Activated CD8-positive, alpha-beta memory T cell treated with anti-CD3 and anti-CD28 coated beads for 4 hours (primary cell): Measurements from ENCODE around the gene TSHZ2.

Source experiments
- DNase-seq, 2 donors: peaks; one replicate each; pipeline ENCODE4 v3.0.0-alpha.2; 2020; ENCODE audit warnings: low read depth in 2 of 2

TSHZ2 gene

DNA sequence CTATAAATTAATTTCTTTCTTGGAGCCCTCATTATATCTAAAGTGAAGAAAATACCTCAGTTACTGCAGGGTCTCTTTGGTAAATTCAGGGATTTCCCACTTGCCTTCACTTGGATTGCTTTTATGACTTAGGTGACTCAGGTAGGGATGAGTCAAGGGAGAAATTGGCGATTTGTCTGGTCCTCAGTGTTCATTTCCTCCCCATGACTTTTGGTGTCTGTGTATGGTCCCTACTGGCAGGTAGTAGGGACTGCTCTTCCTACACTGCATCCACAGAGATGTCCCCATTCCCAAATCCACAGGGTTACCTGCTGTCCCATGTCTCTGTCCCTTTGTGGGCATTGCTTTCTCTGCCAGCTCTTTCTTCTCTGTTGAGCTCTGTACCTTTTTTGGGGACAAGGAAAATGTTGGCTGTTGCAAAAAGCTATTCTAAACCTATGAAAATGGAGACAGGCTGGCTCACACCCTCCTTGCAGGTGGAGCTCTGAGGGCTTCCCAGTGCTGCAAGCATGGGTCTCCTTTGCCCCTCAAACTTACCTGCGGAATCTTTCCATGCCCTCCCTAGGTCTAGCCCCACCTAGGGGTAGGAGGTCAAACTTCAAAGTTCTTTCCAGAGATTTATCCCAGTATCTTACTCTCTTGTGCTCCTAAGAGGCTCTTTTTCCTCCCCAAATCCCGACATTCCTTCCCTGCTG lies 409.6 kb downstream of the TSHZ2 start:
- DNase-seq: no peak

DNA sequence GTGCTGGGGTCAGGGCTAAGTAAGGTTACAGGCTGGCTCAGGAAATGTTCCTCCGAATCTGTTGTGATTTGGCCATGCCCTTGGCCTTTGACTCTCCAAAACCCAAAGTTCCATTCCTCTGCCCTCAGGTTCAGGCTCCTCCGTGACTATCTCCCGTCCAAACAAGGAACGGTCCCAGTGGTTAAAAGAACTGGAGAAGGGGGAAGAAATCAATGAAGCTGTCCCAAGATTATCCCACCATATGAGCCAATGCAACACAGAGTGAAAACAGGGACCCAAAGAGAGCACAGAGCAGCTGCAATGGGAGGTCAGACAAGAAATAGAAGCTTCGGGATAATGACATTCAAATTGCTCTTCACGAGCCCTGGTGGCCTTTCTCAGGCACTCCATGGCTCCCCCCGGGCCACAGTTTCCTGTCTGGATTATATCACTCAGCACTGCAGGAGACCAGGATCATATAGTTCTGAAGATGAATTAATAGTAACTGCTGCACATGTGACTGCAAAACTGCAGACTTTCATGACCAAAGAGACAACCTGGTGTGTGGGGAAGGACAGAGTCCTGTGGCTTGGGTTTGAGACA lies 410.2 kb downstream of the TSHZ2 start:
- no peak for DNase-seq

DNA sequence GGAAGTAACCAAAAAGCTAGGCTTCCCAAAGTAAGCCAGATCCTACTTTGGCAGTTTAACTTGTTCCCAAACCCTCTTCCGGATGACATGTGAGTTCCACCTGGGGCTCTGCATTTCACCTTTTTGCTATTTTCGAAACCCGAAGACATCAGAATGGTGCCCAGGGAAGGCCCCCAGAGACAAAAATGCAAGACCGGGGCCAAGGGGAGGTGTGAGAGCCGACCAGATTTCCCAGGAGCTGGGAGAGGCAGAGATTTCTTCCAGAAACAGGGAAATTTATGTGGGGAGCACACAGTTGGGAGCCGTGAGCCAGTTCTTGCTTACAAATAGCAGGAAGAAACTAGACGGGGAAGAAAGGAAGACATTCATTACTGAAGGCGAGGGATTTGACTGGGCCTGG lies 411.8 kb downstream of the TSHZ2 start:
- no peak for DNase-seq

DNA sequence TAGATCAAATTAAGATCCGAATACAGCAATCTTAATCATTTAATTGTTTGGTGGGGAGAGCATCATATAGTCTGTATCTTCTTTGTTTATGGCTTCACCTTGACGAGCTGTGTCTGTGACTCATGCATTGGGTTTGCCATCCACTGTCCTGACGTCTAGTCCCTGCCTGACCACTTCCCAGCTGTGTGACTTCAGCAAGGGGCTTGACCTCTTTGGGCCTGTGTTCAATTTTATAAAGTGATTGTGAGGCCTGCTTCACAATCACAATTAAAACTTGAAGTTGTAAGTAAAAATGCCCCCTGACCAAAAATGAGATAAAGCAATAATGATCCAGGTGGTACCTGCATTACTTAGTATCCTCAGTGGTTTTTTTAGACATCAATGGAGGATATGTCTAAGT lies 412.2 kb downstream of the TSHZ2 start:
- DNase-seq: no peak

DNA sequence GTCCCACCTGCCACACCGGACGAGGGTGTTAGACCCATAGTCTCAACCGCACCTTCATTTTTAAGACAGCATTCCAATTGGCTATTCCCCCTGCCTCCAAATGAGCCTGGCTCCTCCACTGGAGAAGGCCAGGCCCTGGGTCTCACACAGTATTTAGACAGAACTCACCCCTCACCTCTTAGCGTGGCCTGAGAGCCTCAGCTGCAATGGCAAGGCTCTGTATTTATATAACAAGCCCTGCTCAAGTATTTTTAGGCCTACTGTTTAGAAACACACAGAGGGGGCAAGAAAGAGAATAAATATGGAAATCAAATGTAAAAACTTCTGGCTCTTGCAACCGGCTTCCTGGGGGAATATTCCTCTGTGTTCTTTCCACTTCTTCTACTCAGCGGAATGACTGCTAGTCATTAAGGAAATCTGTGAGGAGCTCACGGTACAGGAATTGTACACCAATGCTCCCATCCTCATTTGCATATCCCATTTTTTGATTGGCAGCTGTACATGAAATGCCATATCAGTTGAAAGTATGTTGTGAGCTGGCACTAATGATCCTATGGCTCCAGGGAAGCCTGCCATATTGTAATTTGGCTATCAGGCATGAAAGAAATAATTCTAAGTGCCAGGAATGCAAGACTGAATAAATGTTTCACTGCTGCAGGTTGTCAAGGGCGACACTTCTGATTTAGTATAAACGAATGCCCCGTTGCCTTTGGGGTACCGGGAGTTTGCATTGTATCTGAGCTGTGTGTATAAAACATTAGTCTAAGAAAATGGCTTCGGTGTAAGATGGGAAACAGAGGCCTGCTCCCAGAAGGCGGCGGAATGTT lies 414.0 kb downstream of the TSHZ2 start:
- no peak for DNase-seq

DNA sequence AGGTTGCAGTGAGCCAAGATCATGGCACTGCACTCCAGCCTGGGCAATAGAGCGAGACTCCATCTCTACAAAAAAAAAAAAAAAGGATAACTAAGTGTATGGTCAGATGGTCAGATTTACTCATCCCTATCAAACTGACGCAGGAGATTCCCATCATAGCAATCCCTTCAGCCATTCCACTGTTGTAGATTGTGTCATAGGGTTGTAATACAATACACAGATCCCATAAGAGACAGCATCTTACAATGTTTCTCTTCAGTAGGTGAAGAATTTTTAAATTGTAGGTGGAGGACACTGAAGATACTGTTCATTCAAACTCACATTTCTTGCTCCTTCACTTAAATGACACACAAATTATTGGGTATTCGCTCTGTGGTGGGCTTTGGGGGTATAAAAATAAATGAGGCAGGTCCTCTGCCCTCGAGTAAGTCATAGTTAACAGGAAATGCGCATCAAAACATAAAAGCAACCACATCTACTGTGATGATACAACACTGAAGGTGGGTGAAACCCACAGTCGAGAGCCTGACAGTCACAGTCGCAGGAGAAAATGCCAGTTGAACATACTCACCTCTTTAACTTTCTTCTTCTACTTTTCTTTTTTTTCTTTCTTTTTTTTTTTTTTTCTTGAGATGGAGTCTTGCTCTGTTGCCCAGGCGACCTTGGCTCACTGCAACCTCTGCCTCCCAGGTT lies 416.0 kb downstream of the TSHZ2 start:
- DNase-seq: peak; percentile 6 to 19

DNA sequence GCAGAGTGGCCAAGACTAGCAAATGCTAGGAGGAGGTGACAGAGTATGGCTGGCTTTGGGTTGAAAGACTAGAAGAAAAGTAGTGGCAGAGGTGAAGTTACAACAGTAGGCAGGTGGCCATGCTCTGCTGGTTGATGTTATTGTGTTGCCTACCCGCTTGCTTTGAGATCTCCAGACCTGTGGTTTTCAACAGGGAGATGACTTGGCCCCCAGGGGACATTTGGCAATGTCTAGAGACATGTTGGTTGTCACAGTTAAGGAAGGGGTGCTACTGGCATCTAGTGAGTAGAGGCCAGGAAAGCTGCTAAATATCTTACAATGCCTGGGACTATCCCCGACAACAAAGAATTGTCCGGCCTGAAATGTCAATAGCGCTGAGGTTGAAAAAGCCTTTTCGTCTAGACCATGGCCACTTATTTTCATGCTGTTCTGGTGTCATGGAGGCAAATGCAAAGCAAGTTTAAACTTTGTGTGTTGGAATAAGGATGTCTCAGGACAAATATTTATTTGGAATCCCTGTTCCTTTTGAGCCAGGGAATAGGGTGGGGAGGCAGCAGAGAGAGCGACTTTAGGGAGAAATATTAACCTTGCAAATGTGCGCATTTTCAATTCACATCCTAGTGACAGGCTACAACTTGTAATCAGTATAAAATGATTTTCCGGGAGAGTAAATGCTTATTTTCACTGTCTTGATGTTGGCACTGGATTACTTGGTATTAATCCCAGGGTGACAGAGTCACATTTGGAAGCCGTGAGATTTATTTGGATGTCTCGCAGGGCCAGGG lies 417.6 kb downstream of the TSHZ2 start:
- DNase-seq: no peak

DNA sequence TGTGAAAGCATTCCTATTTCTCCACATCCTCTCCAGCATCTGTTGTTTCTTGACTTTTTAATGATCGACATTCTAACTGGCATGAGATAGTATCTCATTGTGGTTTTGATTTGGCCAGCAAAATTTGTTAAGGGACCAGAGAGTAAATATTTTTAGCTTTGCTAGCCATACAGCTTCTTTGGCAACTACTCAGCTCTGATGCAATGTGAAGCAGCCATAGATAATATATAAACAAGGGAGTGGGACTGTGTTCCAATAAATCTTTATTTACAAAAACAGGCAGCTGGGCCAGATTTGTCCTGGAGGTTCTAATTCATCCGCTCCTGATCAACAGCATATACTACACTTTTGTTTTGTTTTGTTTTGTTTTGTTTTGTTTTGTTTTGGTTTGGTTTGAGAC lies 418.6 kb downstream of the TSHZ2 start:
- DNase-seq: no peak

DNA sequence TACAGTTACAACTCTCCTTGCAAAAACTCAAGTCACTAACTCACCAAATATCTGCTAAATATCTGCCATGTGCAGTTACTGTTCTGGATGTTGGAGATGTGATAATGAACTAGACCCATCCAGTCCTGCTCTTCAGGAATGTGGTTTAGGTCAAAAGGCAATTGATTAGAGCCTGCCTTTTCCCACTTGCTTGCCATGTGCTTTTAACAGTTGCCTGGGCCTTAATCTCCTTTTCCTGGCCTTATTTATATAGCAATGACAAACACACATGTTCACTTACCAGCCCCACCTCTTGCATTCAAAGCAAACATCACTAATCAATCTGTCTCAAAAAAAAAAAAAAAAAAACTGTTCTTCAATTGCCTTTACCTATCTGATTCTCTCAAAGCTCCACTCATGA lies 422.3 kb downstream of the TSHZ2 start:
- no peak for DNase-seq

DNA sequence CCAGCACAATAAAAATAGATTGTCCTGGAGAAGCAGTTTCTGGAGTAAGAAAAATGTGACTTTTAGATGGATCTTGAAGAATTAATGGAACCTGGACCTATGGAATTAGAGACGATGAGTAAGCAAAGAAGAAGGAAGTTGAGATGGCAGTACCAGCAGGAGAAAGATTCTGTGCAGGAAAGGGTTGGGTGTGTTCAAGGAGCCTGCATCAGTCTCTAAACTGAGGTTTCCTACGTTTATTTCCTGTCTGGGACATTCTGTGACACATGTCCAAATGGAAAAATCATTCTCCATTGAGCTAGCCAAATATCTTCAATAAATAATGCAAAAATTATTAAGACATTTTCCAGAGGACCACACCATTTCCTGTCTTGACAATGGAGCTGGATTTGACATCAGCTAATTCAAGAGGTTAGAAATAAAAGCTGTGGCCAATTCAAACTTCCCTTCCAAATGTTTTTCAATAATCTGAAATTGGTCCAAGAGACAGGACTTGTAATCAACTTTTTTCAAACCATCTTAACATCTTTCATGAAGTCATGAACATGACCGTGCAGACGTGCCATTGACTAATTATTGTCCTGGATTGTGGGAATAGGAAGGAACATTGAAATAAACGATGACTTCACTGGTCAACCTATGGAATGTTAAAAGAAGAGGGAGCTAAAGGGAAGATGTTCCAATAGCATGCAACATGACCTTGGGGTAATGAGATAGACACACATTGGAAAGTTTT lies 423.2 kb downstream of the TSHZ2 start:
- DNase-seq: no peak

DNA sequence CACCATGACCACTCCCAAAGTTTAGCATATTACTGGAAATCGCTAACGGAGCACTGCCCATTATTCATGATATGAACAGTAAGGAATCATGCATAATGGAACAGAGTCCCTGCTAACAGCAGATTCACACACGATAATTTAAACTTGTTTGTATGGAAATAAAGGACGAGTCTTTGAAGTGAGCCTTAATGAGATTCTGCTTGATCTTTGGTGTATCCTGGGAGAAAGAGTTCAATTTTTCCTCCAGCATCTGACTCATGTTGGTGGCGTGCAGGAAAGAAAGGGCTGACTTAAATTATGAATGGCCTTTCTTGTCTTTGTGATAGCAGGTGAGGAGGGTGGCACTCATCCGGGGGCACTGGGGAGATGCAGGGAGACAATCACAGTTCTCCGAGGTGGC lies 426.9 kb downstream of the TSHZ2 start:
- no peak for DNase-seq

DNA sequence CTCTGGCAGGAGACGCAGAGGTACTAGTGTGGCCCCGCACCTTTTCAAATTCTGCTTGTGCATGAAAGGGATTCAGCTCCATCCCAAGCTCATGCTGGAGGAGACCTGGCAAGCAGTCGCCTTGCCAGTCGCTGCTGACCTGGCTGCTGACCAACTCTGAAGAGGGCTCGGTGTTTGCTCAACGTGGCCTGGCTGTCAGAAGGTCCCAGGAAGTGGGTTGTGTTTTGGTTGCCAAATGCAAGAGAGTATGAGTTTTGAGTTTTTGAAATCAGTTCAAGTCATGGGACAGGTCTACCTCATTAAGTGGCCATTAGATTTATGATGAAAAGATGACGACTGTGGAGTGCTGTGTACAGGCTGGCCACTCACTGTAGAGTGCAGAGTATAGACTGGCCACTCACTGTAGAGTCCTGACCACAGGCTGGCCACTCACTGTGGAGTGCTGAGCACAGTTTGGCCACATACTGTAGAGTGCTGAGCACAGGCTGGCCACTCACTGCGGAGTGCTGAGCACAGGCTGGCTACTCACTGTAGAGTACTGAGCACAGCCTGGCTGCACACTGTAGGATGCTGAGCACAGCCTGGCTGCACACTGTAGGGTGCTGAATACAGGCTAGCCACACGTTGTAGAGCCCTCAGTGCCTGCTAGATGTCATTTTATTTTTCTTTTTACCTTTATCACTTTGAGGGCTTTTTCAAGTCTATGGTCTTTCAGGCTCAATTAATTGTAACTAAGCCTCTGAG lies 427.6 kb downstream of the TSHZ2 start:
- DNase-seq: no peak

DNA sequence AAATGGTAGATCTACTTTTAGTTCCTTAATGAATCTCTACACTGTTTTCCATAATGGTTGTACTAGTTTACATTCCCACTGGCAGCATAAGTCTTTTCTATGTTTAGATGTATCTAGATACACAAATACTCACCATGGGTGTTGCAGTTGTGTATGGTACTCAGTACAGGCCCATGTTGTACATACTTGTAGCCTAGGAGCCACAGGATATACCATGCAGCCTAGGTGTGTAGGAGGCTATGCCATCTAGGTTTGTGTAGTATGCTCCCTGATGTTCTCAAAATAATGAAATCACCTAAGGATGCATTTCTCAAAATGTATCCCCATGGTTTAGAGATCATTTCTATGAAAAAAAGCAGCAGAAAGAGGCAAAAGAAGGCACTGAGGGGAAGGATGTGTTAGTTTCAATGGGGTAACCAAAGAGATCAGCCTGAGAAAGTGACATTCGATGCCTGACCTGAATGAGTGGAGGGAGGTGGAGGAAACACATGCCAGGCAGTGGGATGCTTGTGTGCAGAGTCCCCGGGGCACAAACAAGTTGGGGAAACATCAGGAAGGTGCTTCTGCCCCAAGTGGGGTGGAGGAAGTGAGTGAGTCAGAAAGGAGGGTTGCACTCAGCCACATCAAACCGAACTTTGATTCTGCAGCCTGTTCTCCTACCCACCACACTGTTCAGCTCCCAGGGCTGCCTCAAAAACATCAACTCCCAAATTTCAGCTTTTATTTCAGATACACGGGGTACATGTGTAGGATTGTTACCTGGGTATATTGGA lies 430.3 kb downstream of the TSHZ2 start:
- DNase-seq: peak; percentile 9

DNA sequence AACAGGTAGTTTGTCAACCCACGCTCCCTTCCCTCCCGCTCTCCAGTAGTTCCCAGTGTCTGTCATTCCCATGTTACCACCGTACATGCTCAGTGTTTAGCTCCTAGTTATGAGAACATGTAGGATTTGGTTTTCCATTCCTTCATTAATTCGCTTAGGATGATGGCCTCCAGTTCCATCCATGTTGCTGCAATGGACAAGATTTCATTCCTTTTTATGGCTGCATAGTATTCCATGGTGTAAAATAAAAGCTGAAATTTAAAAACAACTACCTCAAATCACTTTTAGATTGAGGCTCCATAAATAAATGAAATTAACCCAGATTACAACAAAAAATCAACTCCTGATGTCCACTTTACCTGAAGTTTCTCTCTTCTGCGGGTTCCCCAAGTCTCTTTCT lies 430.9 kb downstream of the TSHZ2 start:
- DNase-seq: no peak

DNA sequence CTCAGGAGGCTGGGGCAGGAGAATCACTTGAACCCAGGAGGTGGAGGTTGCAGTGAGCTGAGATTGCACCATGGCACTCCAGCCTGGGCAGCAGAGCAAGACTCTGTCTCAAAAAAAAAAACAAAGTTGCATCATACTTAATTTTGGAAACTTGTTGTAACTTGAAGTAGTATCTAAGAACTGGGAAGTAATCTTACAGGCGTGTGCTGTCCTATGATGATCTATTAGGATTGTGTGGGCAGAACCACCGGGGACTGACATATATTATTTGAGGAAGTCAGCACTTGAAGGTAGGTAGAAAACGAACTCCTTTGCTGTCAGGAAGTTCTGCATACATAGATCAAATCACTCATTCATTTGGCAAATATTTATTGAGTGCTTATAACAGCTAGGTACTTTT lies 433.0 kb downstream of the TSHZ2 start:
- no peak for DNase-seq

DNA sequence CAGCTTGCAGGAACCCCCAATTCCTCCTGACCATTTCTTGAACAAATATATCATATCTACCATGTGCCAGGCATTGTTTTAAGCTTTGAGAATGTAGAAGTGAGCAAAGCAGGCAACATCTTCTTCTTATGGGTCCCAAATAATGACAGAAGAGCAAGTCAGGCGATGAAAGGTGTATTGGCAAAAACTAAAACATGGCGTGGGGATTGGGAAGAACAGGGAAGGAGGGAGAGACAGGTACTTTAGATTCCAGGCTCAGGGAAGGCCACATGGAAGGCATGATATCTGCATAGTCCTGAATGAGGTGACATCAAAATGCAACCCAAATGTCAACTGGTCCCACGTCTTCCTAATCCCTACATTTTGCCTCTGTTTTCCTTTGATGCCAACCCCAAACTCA lies 434.4 kb downstream of the TSHZ2 start:
- DNase-seq: no peak

DNA sequence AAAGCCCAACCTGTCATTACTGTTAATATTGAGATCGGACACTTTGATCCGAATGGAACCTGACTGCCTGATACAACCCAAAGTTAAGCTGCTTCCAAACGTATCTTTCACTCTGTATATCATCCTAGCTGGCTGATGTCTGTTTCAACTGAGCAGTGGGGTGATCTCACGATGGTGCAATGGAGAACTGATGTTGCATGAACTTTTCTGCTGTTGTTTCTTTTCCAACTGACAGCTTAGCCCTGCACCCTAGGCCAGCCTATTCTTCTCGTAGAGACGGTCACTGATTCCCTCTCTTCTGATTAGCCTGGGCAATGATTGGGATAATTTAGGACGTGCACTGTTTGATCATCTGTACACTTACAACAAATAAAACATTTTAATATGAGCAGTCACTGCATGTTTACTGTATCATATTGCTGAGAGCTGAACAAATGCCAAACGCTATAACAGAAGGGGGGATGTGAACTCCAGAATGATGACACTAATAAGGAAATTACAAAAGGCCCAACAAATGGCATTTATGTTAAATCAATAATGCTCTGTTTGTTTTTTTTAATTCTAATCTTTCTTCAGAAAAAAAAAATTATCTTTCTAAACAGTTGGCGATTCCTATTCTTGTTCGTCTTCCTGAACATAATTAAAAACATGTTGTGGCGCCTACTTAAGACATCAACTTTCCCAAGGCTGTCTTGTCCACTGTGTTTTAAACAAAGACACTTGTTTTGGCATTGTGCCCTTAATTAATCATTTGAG lies 436.7 kb downstream of the TSHZ2 start:
- DNase-seq: no peak

DNA sequence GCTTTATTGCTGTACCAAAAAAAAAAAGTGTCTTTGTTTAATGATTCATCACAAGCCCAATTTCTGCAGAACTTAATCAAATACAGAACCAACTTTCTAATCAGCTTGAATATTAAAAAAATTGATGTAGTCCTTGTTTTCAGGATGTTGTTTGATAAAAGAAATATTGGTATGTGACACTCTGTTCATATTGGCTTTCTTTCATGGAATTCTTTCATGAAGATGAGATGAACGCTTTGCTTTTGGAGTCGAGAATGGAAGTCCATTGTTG lies 437.2 kb downstream of the TSHZ2 start:
- DNase-seq: no peak

DNA sequence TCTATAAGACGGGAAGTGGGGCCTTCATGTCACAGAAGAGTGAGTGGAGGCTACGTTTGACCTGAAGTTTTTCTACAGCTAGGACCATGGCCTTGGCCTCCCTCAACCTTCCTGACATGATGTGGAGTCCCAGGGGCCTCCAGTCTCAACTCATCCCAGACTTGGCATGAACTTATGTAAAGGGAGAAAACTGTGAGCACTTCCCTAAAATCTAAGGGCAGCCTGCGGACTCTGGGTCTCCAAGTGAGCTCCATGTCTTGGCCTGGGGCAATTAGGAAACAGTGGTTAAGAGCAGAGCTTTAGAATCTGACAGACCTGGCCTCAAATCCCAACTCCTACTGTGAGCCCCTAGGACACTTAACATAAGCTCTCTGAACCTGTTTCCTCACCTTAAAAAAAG lies 439.0 kb downstream of the TSHZ2 start:
- no peak for DNase-seq
